SK-N-SH (cell line): ENCODE data around the gene FGGY. TPM values are rescaled to one million over a fixed set of nuclear protein-coding genes. Genes with fewer than 3 reads are reported as not detected.

Source experiments
- CTCF ChIA-PET: fragments of 300-600, 350-600 bp; formaldehyde crosslinking; extraction: SDS; loops from one replicate; lab custom pipeline; 2021; lab: Yijun Ruan, JAX
- POLR2A ChIA-PET: fragments of 350-600 bp; sonication (Branson Sonifier 250); formaldehyde crosslinking; extraction: SDS; loops from one replicate; lab custom pipeline; 2020; ENCODE audit warnings: antibody characterized with exemption, inconsistent platforms; lab: Yijun Ruan, JAX
- DNase-seq: peaks from one replicate; pipeline ENCODE4 v3.0.0; 2012
- H2AFZ ChIP-seq: fragments of 200-600 bp; sonication (generic); 2 replicates; pipeline ENCODE4 v1.8.1; 2016; ENCODE audit warnings: antibody characterized with exemption, mild to moderate bottlenecking, low read depth
- H3F3A ChIP-seq: fragments of 200-600 bp; sonication (generic); replicated peaks from 2 replicates; pipeline ENCODE3; 2016; ENCODE audit warnings: antibody characterized with exemption, mild to moderate bottlenecking; ENCODE audit not compliant: insufficient read depth
- H3K27ac ChIP-seq, 2 experiments: fragments of 200-500 bp in 1 of 2; fragments of 200-600 bp in 1 of 2; sonication (Bioruptor generic) in 1 of 2; sonication (generic), shearing (Covaris generic) in 1 of 2; 2 replicates each; pipeline versions ENCODE4 v1.5.1 to v1.6.1; 2014 to 2016; ENCODE audit warnings: low read depth in 2 of 2, inconsistent platforms in 1 of 2, low read length in 1 of 2, mild to moderate bottlenecking in 1 of 2, mixed read lengths in 1 of 2
- H3K27me3 ChIP-seq: fragments of 200-600 bp; sonication (generic), shearing (Covaris generic); 2 replicates; pipeline ENCODE4 v1.6.1; 2016; ENCODE audit warnings: mixed run types; ENCODE audit not compliant: insufficient read depth
- H3K36me3 ChIP-seq, 2 experiments: fragments of 200-500 bp in 1 of 2; fragments of 200-600 bp in 1 of 2; sonication (Bioruptor generic) in 1 of 2; sonication (generic) in 1 of 2; replicated peaks in 1 of 2; 2 replicates each; pipeline versions ENCODE3 to v1.5.1; 2014 to 2016; ENCODE audit warnings: low read length in 1 of 2, mild to moderate bottlenecking in 1 of 2; ENCODE audit not compliant: insufficient read depth in 2 of 2, control insufficient read depth in 1 of 2
- H3K4me1 ChIP-seq, 2 experiments: fragments of 200-500 bp in 1 of 2; fragments of 200-600 bp in 1 of 2; sonication (Bioruptor generic) in 1 of 2; sonication (generic), shearing (Covaris generic) in 1 of 2; 2 replicates each; pipeline versions ENCODE4 v1.5.1 to v1.6.1; 2014 to 2016; ENCODE audit warnings: low read depth in 1 of 2, low read length in 1 of 2, mixed run types in 1 of 2; ENCODE audit not compliant: insufficient read depth in 2 of 2, control insufficient read depth in 1 of 2
- H3K4me2 ChIP-seq: fragments of 200-600 bp; sonication (generic), shearing (Covaris generic); 2 replicates; pipeline ENCODE4 v1.6.1; 2017; ENCODE audit warnings: mixed run types
- H3K4me3 ChIP-seq, 2 experiments: fragments of 200-500 bp in 1 of 2; fragments of 200-600 bp in 1 of 2; sonication (Bioruptor generic) in 1 of 2; sonication (generic), shearing (Covaris generic) in 1 of 2; 2 replicates each; pipeline versions ENCODE4 v1.5.1 to v1.8.1; 2014 to 2016; ENCODE audit warnings: low read depth in 2 of 2, inconsistent platforms in 1 of 2, low read length in 1 of 2, mild to moderate bottlenecking in 1 of 2, mixed read lengths in 1 of 2, moderate library complexity in 1 of 2
- H3K79me2 ChIP-seq: fragments of 200-600 bp; sonication (generic); 2 replicates; pipeline ENCODE4 v1.8.1; 2017; ENCODE audit warnings: mild to moderate bottlenecking; ENCODE audit not compliant: insufficient read depth
- H3K9ac ChIP-seq: fragments of 200-600 bp; sonication (generic); 2 replicates; pipeline ENCODE4 v1.6.1; 2017; ENCODE audit warnings: mixed run types
- H3K9me2 ChIP-seq: fragments of 200-600 bp; sonication (generic); 2 replicates; pipeline ENCODE4 v1.6.1; 2017; ENCODE audit warnings: mixed run types
- H3K9me3 ChIP-seq: fragments of 200-600 bp; sonication (generic); 2 replicates; pipeline ENCODE4 v1.6.1; 2017; ENCODE audit warnings: mixed run types, mild to moderate bottlenecking, moderate library complexity
- H4K20me1 ChIP-seq: fragments of 200-600 bp; sonication (generic); 2 replicates; pipeline ENCODE4 v1.6.1; 2017; ENCODE audit warnings: mild to moderate bottlenecking, mixed run types; ENCODE audit not compliant: insufficient read depth
- CHD2 ChIP-seq: fragments of 150-350 bp; IDR thresholded peaks from 2 replicates; pipeline ENCODE4 v1.6.1; 2018; ENCODE audit warnings: low read length; ENCODE audit not compliant: partially characterized antibody
- ELF1 ChIP-seq: IDR thresholded peaks from 2 replicates; pipeline ENCODE4 v1.4.0; 2012
- EP300 ChIP-seq, 2 experiments: IDR thresholded peaks; 2 replicates each; pipeline versions ENCODE4 v1.4.0 to v1.6.1; 2012; ENCODE audit warnings: borderline replicate concordance in 1 of 2, low read depth in 1 of 2, low read length in 1 of 2
- EZH2phosphoT487 ChIP-seq: fragments of 200-600 bp; sonication (generic); IDR thresholded peaks from 2 replicates; pipeline ENCODE4 v1.6.1; 2017; ENCODE audit warnings: low read depth, mixed run types, mild to moderate bottlenecking, antibody characterized with exemption, moderate library complexity, borderline replicate concordance
- FOXJ3 ChIP-seq: sonication (generic); formaldehyde crosslinking; IDR thresholded peaks from 2 replicates; pipeline ENCODE4 v1.5.1; 2020; ENCODE audit warnings: mild to moderate bottlenecking, missing genetic modification reagents
- FOXM1 ChIP-seq: IDR thresholded peaks from 2 replicates; pipeline ENCODE4 v1.4.0; 2012; ENCODE audit warnings: low read depth, mild to moderate bottlenecking
- GABPA ChIP-seq: IDR thresholded peaks from 2 replicates; pipeline ENCODE4 v1.4.0; 2012; ENCODE audit warnings: low read depth, mild to moderate bottlenecking
- GATA2 ChIP-seq: sonication (generic); formaldehyde crosslinking; IDR thresholded peaks from 2 replicates; pipeline ENCODE4 v1.5.0; 2020; ENCODE audit warnings: mild to moderate bottlenecking, missing genetic modification reagents
- JUND ChIP-seq: IDR thresholded peaks from 2 replicates; pipeline ENCODE4 v1.4.0; 2012
- MAX ChIP-seq: IDR thresholded peaks from 2 replicates; pipeline ENCODE4 v1.4.0; 2012; ENCODE audit warnings: low read depth
- MXI1 ChIP-seq: IDR thresholded peaks from 2 replicates; pipeline ENCODE4 v1.6.1; 2012; ENCODE audit warnings: mild to moderate bottlenecking, low read depth, low read length, improper control_type of control experiment
- NRF1 ChIP-seq: IDR thresholded peaks from 2 replicates; pipeline ENCODE4 v1.6.1; 2012; ENCODE audit warnings: low read depth, mild to moderate bottlenecking, low read length
- RAD21 ChIP-seq: IDR thresholded peaks from 2 replicates; pipeline ENCODE4 v1.6.1; 2012; ENCODE audit warnings: mild to moderate bottlenecking, low read length
- RCOR1 ChIP-seq: fragments of 150-350 bp; IDR thresholded peaks from 2 replicates; pipeline ENCODE4 v1.6.1; 2017; ENCODE audit warnings: antibody characterized with exemption, low read length
- REST ChIP-seq: IDR thresholded peaks from 2 replicates; pipeline ENCODE4 v1.6.1; 2012; ENCODE audit warnings: mild to moderate bottlenecking, low read depth, low read length, moderate library complexity
- RXRA ChIP-seq: IDR thresholded peaks from 2 replicates; pipeline ENCODE4 v1.4.0; 2012; ENCODE audit warnings: low read depth, mild to moderate bottlenecking, borderline replicate concordance
- SIN3A ChIP-seq: IDR thresholded peaks from 2 replicates; pipeline ENCODE4 v1.6.1; 2012; ENCODE audit warnings: low read depth, mild to moderate bottlenecking, low read length, moderate library complexity, borderline replicate concordance
- TCF12 ChIP-seq: IDR thresholded peaks from 2 replicates; pipeline ENCODE4 v1.4.0; 2012
- TEAD4 ChIP-seq: IDR thresholded peaks from 2 replicates; pipeline ENCODE4 v1.4.0; 2012; ENCODE audit warnings: mild to moderate bottlenecking, borderline replicate concordance; ENCODE audit not compliant: insufficient read depth
- USF1 ChIP-seq: IDR thresholded peaks from 2 replicates; pipeline ENCODE4 v1.4.0; 2012; ENCODE audit warnings: low read depth, borderline replicate concordance
- USF2 ChIP-seq: fragments of 150-350 bp; IDR thresholded peaks from 2 replicates; pipeline ENCODE4 v1.6.1; 2017; ENCODE audit warnings: antibody characterized with exemption, low read length, low read depth, borderline replicate concordance
- YY1 ChIP-seq: IDR thresholded peaks from 2 replicates; pipeline ENCODE4 v1.4.0; 2012; ENCODE audit warnings: low read depth, mild to moderate bottlenecking
- ZBTB33 ChIP-seq: IDR thresholded peaks from 2 replicates; pipeline ENCODE4 v1.4.0; 2012; ENCODE audit warnings: low read depth, borderline replicate concordance
- WGBS: methylation state at CpG from one replicate; pipeline ENCODE4 v1.1.6; 2017; ENCODE audit warnings: low lambda C conversion rate; 5-methylcytosine and 5-hydroxymethylcytosine counted together
- polyA plus RNA-seq, 3 experiments: library from polyadenylated mRNA; depleted of rRNA; stranded (reverse); fragments of >200 nt; gene quantifications; 2 replicates each; pipeline ENCODE4 v1.2.3, GENCODE V29; 2012

The FGGY gene
- polyA plus RNA-seq, 1 of the 3 experiments (the other 2 are of a cell fraction): 10.3 TPM

GRCh38 chr1:59685666-59686065 is 388.8 kb downstream of the FGGY start:
- H3K79me2 ChIP-seq: no peaks in the 10 kb centered on the region
- no peak overlapping the region for H3K4me2 ChIP-seq
- H3K4me3 ChIP-seq: no peak overlapping the region
- no peaks in the 10 kb centered on the region for H3F3A ChIP-seq
- no peak for DNase-seq
- no peak overlapping the region for H2AFZ ChIP-seq
- H3K36me3 ChIP-seq: no peaks in the 10 kb centered on the region
- TF ChIP-seq EP300 (IDR thresholded peaks at IDR 0.05; ENCODE audit: borderline replicate concordance in 1 of 2, low read depth in 1 of 2, low read length in 1 of 2) (no peak), JUND (no peak), TEAD4 (no peak), TCF12 (no peak), REST (no peak), MAX (no peak)
- 100% methylated on average over 2 of the region's 2 CpGs for WGBS
- H3K4me1 ChIP-seq: no peaks in the 10 kb centered on the region; a peak in 1 of 4 replicates
- H4K20me1 ChIP-seq: no peaks in the 10 kb centered on the region
- no peak overlapping the region for H3K9ac ChIP-seq
- POLR2A ChIA-PET: no interaction called here
- H3K27ac ChIP-seq: no peak overlapping the region
- H3K27me3 ChIP-seq: no peaks in the 10 kb centered on the region
- no peaks in the 10 kb centered on the region for H3K9me3 ChIP-seq
- H3K9me2 ChIP-seq: no peaks in the 10 kb centered on the region
- CTCF ChIA-PET: interaction anchor here (1.5 to 7.4 kb wide), 2 partner anchors 13 to 14 kb away, joined by 4 to 38 read pairs; no protein-coding TSS in a partner anchor

- H4K20me1 ChIP-seq: no peaks in the 10 kb centered on the region
- TF ChIP-seq USF2: no peak
- TF ChIP-seq SIN3A: no peak
- TF ChIP-seq FOXJ3 (CRISPR knock-in tag): no peak
- TF ChIP-seq GATA2 (CRISPR knock-in tag): no peak
- no peak for TF ChIP-seq ZBTB33
- TF ChIP-seq NRF1: no peak
- no peak for TF ChIP-seq CHD2
- TF ChIP-seq RXRA: no peak
- no peak for TF ChIP-seq MXI1
- TF ChIP-seq RCOR1: no peak
- TF ChIP-seq ELF1: no peak
- TF ChIP-seq GABPA: no peak
- TF ChIP-seq YY1: no peak
- no peak for TF ChIP-seq EZH2phosphoT487
- TF ChIP-seq RAD21: no peak
- TF ChIP-seq USF1: no peak
- no peak for TF ChIP-seq FOXM1
These were observed 389.3 kb downstream of the FGGY start for GRCh38 chr1:59686170-59686569.

More at GRCh38 chr1:59686170-59686569, 389.3 kb downstream of the FGGY start:
- WGBS: 82% methylated on average over 3 of the region's 3 CpGs
- Histone ChIP-seq H3K9ac (no peak overlapping the region), H3K36me3 (no peaks in the 10 kb centered on the region), H3K79me2 (no peaks in the 10 kb centered on the region), H2AFZ (no peak overlapping the region), H3K9me3 (no peaks in the 10 kb centered on the region), H3K27me3 (no peaks in the 10 kb centered on the region), H3K4me1 (peaks cover 0 to under 1% of the 10 kb centered on the region in 2 experiments; a peak in 2 of 4 replicates), H3K9me2 (no peaks in the 10 kb centered on the region), H3K4me3 (no peak overlapping the region), H3F3A (no peaks in the 10 kb centered on the region), H3K27ac (no peak overlapping the region), H3K4me2 (no peak overlapping the region)
- ChIA-PET CTCF (interaction anchor here (1.0 to 7.4 kb wide), 2 partner anchors 13 to 73 kb away, joined by 3 to 38 read pairs; no protein-coding TSS in a partner anchor), POLR2A (no interaction called here)
- DNase-seq: no peak
